H1 (cell line): ENCODE data around the gene ST7L. TPM values are rescaled to one million over a fixed set of nuclear protein-coding genes. Genes with fewer than 3 reads are reported as not detected.

ENCODE experiments used
- CTCF ChIA-PET: fragments of 300-600 bp; sonication (Branson Sonifier 250); formaldehyde crosslinking; loops from one replicate; lab custom pipeline; 2021; ENCODE audit not compliant: partially characterized antibody; lab: Charles Lee
- POLR2A ChIA-PET: fragments of 300-600 bp; sonication (Branson Sonifier 250); formaldehyde crosslinking; loops from one replicate; lab custom pipeline; 2021; ENCODE audit warnings: inconsistent platforms; ENCODE audit not compliant: partially characterized antibody; lab: Charles Lee
- DNase-seq, 2 experiments: peaks; one replicate each; pipeline versions ENCODE4 v3.0.0 to v3.0.0-alpha.2; 2010 to 2022; ENCODE audit warnings: low spot score in 2 of 2, low read depth in 1 of 2, mixed read lengths in 1 of 2
- FAIRE-seq: peaks from 2 replicates; lab custom pipeline; 2011; peaks lifted over from hg19 to GRCh38; lab: Jason Lieb, UNC
- H2AFZ ChIP-seq: 2 replicates; pipeline ENCODE4 v1.8.1; 2012; ENCODE audit warnings: low read length, inconsistent platforms
- H2AK5ac ChIP-seq: 2 replicates; pipeline ENCODE4 v1.6.1; 2013; ENCODE audit warnings: low read depth, low read length
- H2BK120ac ChIP-seq: replicated peaks from 2 replicates; pipeline ENCODE3; 2013; ENCODE audit warnings: low read depth, low read length, inconsistent platforms
- H2BK12ac ChIP-seq: 2 replicates; pipeline ENCODE4 v1.6.1; 2013; ENCODE audit warnings: low read depth, low read length
- H2BK15ac ChIP-seq: 2 replicates; pipeline ENCODE4 v1.6.1; 2013; ENCODE audit warnings: low read length
- H2BK20ac ChIP-seq: 2 replicates; pipeline ENCODE4 v1.6.1; 2013; ENCODE audit warnings: low read length
- H2BK5ac ChIP-seq: 2 replicates; pipeline ENCODE4 v1.6.1; 2013; ENCODE audit warnings: low read depth, low read length
- H3K14ac ChIP-seq: 2 replicates; pipeline ENCODE4 v1.6.1; 2013; ENCODE audit warnings: inconsistent platforms; ENCODE audit not compliant: insufficient read length
- H3K18ac ChIP-seq: 2 replicates; pipeline ENCODE4 v1.6.1; 2013; ENCODE audit warnings: low read length; ENCODE audit errors: extremely low read depth
- H3K23ac ChIP-seq: 2 replicates; pipeline ENCODE4 v1.6.1; 2013; ENCODE audit warnings: inconsistent platforms; ENCODE audit not compliant: insufficient read length
- H3K23me2 ChIP-seq: 2 replicates; pipeline ENCODE4 v1.6.1; 2013; ENCODE audit warnings: low read depth, low read length
- H3K27ac ChIP-seq: 2 replicates; pipeline ENCODE4 v1.6.1; 2011; ENCODE audit warnings: low read depth, low read length, inconsistent platforms
- H3K27me3 ChIP-seq, 4 experiments: replicated peaks in 1 of 4; 1 replicate in 1 of 4; 2 replicates in 3 of 4; pipeline versions ENCODE4 v1.6.1 to v1.8.1; 2011 to 2013; ENCODE audit warnings: low read length in 3 of 4, mild to moderate bottlenecking in 3 of 4, inconsistent platforms in 2 of 4, mixed read lengths in 2 of 4, moderate library complexity in 1 of 4; ENCODE audit not compliant: control insufficient read depth in 3 of 4, insufficient read depth in 3 of 4; ENCODE audit errors: extremely low read depth in 1 of 4
- H3K36me3 ChIP-seq, 4 experiments: 2 replicates each; pipeline versions ENCODE4 v1.6.1 to v1.8.1; 2011 to 2013; ENCODE audit warnings: mild to moderate bottlenecking in 4 of 4, low read length in 3 of 4, moderate library complexity in 2 of 4, control low read depth in 1 of 4, inconsistent platforms in 1 of 4; ENCODE audit not compliant: insufficient read depth in 4 of 4, control insufficient read depth in 2 of 4
- H3K4ac ChIP-seq: replicated peaks from 2 replicates; pipeline ENCODE3; 2013; ENCODE audit warnings: low read length, low read depth, mixed read lengths, inconsistent platforms; ENCODE audit not compliant: insufficient read length
- H3K4me1 ChIP-seq, 4 experiments: replicated peaks in 1 of 4; 1 replicate in 1 of 4; 2 replicates in 3 of 4; pipeline versions ENCODE4 v1.6.1 to v1.8.1; 2011 to 2013; ENCODE audit warnings: low read length in 3 of 4, inconsistent platforms in 2 of 4, mixed read lengths in 1 of 4; ENCODE audit not compliant: insufficient read depth in 4 of 4, control insufficient read depth in 3 of 4
- H3K4me2 ChIP-seq, 2 experiments: 2 replicates each; pipeline versions ENCODE4 v1.6.1 to v1.8.1; 2011 to 2013; ENCODE audit warnings: low read depth in 2 of 2, low read length in 2 of 2, control low read depth in 1 of 2, inconsistent platforms in 1 of 2, mild to moderate bottlenecking in 1 of 2; ENCODE audit not compliant: insufficient read depth in 1 of 2
- H3K4me3 ChIP-seq, 4 experiments: fragments of 200-600, 300-600 bp in 1 of 4; sonication (generic), shearing (Covaris generic), sonication (Bioruptor Twin) in 1 of 4; 2 replicates each; pipeline versions ENCODE4 v1.5.1 to v1.8.1; 2011 to 2016; ENCODE audit warnings: low read length in 4 of 4, low read depth in 3 of 4, control low read depth in 2 of 4, inconsistent platforms in 2 of 4, mild to moderate bottlenecking in 2 of 4, mixed read lengths in 1 of 4, moderate library complexity in 1 of 4; ENCODE audit not compliant: insufficient read depth in 2 of 4; ENCODE audit errors: extremely low read depth in 1 of 4
- H3K56ac ChIP-seq: replicated peaks from 2 replicates; pipeline ENCODE3; 2013; ENCODE audit warnings: low read depth, mild to moderate bottlenecking, mixed read lengths, low read length, inconsistent platforms; ENCODE audit not compliant: insufficient read length
- H3K79me1 ChIP-seq: 2 replicates; pipeline ENCODE4 v1.6.1; 2013; ENCODE audit warnings: low read depth, low read length, control low read depth
- H3K79me2 ChIP-seq, 2 experiments: 2 replicates each; pipeline versions ENCODE4 v1.6.1 to v1.8.1; 2012 to 2013; ENCODE audit warnings: low read length in 2 of 2, mild to moderate bottlenecking in 2 of 2, inconsistent platforms in 1 of 2; ENCODE audit not compliant: insufficient read depth in 2 of 2, control insufficient read depth in 1 of 2
- H3K9ac ChIP-seq, 4 experiments: replicated peaks in 1 of 4; 1 replicate in 1 of 4; 2 replicates in 3 of 4; pipeline versions ENCODE4 v1.6.1 to v1.8.1; 2011 to 2013; ENCODE audit warnings: low read depth in 3 of 4, low read length in 3 of 4, control low read depth in 2 of 4, mild to moderate bottlenecking in 2 of 4, moderate library complexity in 2 of 4, inconsistent platforms in 1 of 4; ENCODE audit errors: extremely low read depth in 1 of 4
- H3K9me3 ChIP-seq, 2 experiments: 2 replicates each; pipeline versions ENCODE4 v1.6.1 to v1.8.1; 2012 to 2013; ENCODE audit warnings: mild to moderate bottlenecking in 2 of 2, moderate library complexity in 2 of 2, control low read depth in 1 of 2, inconsistent platforms in 1 of 2, low read depth in 1 of 2, low read length in 1 of 2, mixed read lengths in 1 of 2; ENCODE audit not compliant: insufficient read depth in 2 of 2
- H4K20me1 ChIP-seq, 2 experiments: replicated peaks in 1 of 2; 2 replicates each; pipeline versions ENCODE3 to v1.8.1; 2011 to 2013; ENCODE audit warnings: inconsistent platforms in 2 of 2, low read length in 2 of 2, mild to moderate bottlenecking in 1 of 2; ENCODE audit not compliant: insufficient read depth in 2 of 2, control insufficient read depth in 1 of 2
- H4K5ac ChIP-seq: 2 replicates; pipeline ENCODE4 v1.6.1; 2013; ENCODE audit warnings: low read length, low read depth, mixed read lengths, inconsistent platforms; ENCODE audit not compliant: insufficient read length
- H4K8ac ChIP-seq: 2 replicates; pipeline ENCODE4 v1.8.0; 2013; ENCODE audit warnings: mild to moderate bottlenecking, moderate library complexity, low read length, inconsistent platforms; ENCODE audit not compliant: insufficient read depth; ENCODE audit errors: extremely low read depth
- H4K91ac ChIP-seq: replicated peaks from 2 replicates; pipeline ENCODE3; 2013; ENCODE audit warnings: low read length, mixed read lengths, inconsistent platforms; ENCODE audit not compliant: insufficient read length
- BACH1 ChIP-seq: IDR thresholded peaks from 2 replicates; pipeline ENCODE4 v1.6.1; 2012; ENCODE audit warnings: low read length, improper control_type of control experiment
- CTBP2 ChIP-seq: IDR thresholded peaks from 2 replicates; pipeline ENCODE4 v1.7.0; 2011; ENCODE audit warnings: borderline replicate concordance, mild to moderate bottlenecking, moderate library complexity, mixed read lengths, low read length; ENCODE audit not compliant: insufficient read depth, insufficient read length
- RFX5 ChIP-seq: IDR thresholded peaks from 2 replicates; pipeline ENCODE4 v1.6.1; 2011; ENCODE audit warnings: low read depth, low read length, improper control_type of control experiment, borderline replicate concordance
- TCF12 ChIP-seq: IDR thresholded peaks from 2 replicates; pipeline ENCODE4 v1.6.1; 2011; ENCODE audit warnings: low read depth, mild to moderate bottlenecking, low read length
- WGBS, 2 experiments: shearing (Covaris generic) in 1 of 2; methylation state at CpG; one replicate each; pipeline versions ENCODE4 v1.1.6 to v1.1.7; 2013 to 2015; ENCODE audit warnings: low lambda C conversion rate in 2 of 2, mixed read lengths in 2 of 2, inconsistent platforms in 1 of 2, low coverage in 1 of 2, missing lambda C conversion rate in 1 of 2; ENCODE audit not compliant: insufficient replicate concordance in 2 of 2, insufficient coverage in 1 of 2, insufficient read length in 1 of 2; ENCODE audit errors: extremely low coverage in 1 of 2, missing lambda C conversion rate in 1 of 2; 5-methylcytosine and 5-hydroxymethylcytosine counted together
- polyA plus RNA-seq, 7 experiments: library from polyadenylated mRNA; depleted of rRNA in 3 of 7; stranded (reverse) in 5 of 7; unstranded in 2 of 7; fragments of >200 nt in 5 of 7; fragments of 200-250 nt in 2 of 7; gene quantifications; 1 replicate in 5 of 7; 2 replicates in 1 of 7; 4 replicates in 1 of 7; pipeline versions ENCODE4 v1.2.1 to v1.2.3, GENCODE V29; 2011 to 2013; ENCODE audit warnings: missing spikeins in 2 of 7, mixed read lengths in 2 of 7
- total RNA-seq: library from RNA; stranded (reverse); fragmentation: NEBNext Ultra II Directional; extraction: Animal tissue kit (Norgen Biotek cat#: 25700); gene quantifications from 2 replicates; pipeline ENCODE4 v1.2.1, GENCODE V29; 2021
- TF ChIP-seq, protein P1 (sequence below): IDR thresholded peaks from 2 replicates; pipeline ENCODE4 v1.6.1; 2012; ENCODE audit warnings: inconsistent platforms

Gene ST7L
- total and polyA plus RNA-seq, 2 of the 8 experiments (the other 6 are each of a cell fraction or from before 2014, with no cell fraction given): 9.6 to 16.2 TPM

DNA sequence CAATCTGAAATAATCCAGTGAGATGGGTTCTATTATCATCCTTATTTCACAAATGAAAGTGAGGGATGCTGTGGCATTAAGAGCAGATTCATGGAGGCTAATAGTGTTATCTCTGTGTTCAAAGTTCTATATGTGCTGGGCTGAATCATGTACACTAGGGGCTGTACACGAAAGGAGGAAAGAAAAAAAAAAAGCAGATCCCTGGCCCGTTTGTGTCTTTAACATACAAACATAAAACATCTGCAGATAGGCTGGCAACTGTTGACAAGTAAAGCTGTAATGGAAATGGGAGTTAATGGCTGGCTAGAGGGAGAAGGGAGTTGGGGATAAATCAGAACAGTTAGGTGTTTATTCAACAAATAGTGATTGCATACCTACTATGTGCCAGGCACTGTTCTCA, 107.0 kb downstream of the ST7L start:
- Histone ChIP-seq H4K91ac (no peak overlapping the region), H3K27me3 (peaks cover 26 to 62% (median 49%) of the 10 kb centered on the region in 4 experiments), H4K8ac (no peak overlapping the region), H3K18ac (no peak overlapping the region), H3K79me2 (no peaks in the 10 kb centered on the region), H3K9me3 (no peaks in the 10 kb centered on the region), H2AFZ (no peak overlapping the region), H2BK12ac (no peak overlapping the region), H3K36me3 (no peaks in the 10 kb centered on the region; a peak in 1 of 8 replicates), H2BK120ac (no peak overlapping the region), H3K27ac (no peak overlapping the region), H3K4me3 (no peak overlapping the region), H3K4me2 (no peak overlapping the region), H3K14ac (no peak overlapping the region), H3K79me1 (no peaks in the 10 kb centered on the region), H2BK15ac (no peak overlapping the region), H2BK20ac (no peak overlapping the region), H3K4me1 (peaks cover 0 to 18% (median 9%) of the 10 kb centered on the region in 4 experiments; a peak in 5 of 7 replicates), H3K9ac (no peak overlapping the region), H3K23me2 (peaks cover 17% of the 10 kb centered on the region), H3K23ac (no peak overlapping the region), H2BK5ac (no peak overlapping the region), H3K4ac (no peak overlapping the region), H4K5ac (no peak overlapping the region), H4K20me1 (no peaks in the 10 kb centered on the region), H3K56ac (no peak overlapping the region), H2AK5ac (no peak overlapping the region)
- FAIRE-seq (no peak), DNase-seq (no peak)
- ChIA-PET POLR2A (interaction anchor here (2.2 kb wide), 1 partner anchor 12 kb away, joined by 9 read pairs; no protein-coding TSS in a partner anchor), CTCF (interaction anchor here (0.6 to 6.4 kb wide), 6 partner anchors 10 to 123 kb away, joined by 3 to 28 read pairs (median 4); no protein-coding TSS in a partner anchor)
- 73% methylated on average over 2 of the region's 2 CpGs; no CpG with 5 or more reads in 1 of the 2 experiments for WGBS, 2 experiments
- TF ChIP-seq BACH1 (no peak), CTBP2 (no peak), RFX5 (no peak), TCF12 (no peak)
- TF ChIP-seq, protein P1, sequence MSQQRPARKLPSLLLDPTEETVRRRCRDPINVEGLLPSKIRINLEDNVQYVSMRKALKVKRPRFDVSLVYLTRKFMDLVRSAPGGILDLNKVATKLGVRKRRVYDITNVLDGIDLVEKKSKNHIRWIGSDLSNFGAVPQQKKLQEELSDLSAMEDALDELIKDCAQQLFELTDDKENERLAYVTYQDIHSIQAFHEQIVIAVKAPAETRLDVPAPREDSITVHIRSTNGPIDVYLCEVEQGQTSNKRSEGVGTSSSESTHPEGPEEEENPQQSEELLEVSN: no peak
